Left ventricle myocardium inferior (tissue), 1 donor: ENCODE results near the gene NCKIPSD. TPM values are rescaled to one million over a fixed set of nuclear protein-coding genes. Genes with fewer than 3 reads are reported as not detected.

Experiments
- DNase-seq: peaks from one replicate; pipeline ENCODE4 v3.0.0-alpha.2; 2020
- H3K27ac ChIP-seq: fragments of 200-600 bp; replicated peaks from 2 replicates; pipeline ENCODE4 v1.8.0; 2021
- H3K27me3 ChIP-seq: fragments of 200-600 bp; 2 replicates; pipeline ENCODE4 v1.8.0; 2021; ENCODE audit warnings: low read depth
- H3K36me3 ChIP-seq: fragments of 200-600 bp; 2 replicates; pipeline ENCODE4 v1.8.0; 2021
- H3K4me1 ChIP-seq: fragments of 200-600 bp; 2 replicates; pipeline ENCODE4 v1.8.0; 2021
- H3K4me3 ChIP-seq: fragments of 200-600 bp; 2 replicates; pipeline ENCODE4 v1.8.0; 2021; ENCODE audit warnings: mild to moderate bottlenecking, moderate library complexity
- H3K9me3 ChIP-seq: fragments of 200-600 bp; replicated peaks from 2 replicates; pipeline ENCODE4 v1.8.0; 2021
- intact Hi-C: fragments of 100-400 bp; cut with micrococcal nuclease; formaldehyde crosslinking; loops from one replicate; pipeline ENCODE4 v1.11.0; 2022
- total RNA-seq: library from RNA; stranded (reverse); fragmentation: NEBNext Ultra II Directional; extraction: Animal tissue kit (Norgen Biotek cat#: 25700); gene quantifications from one replicate; pipeline ENCODE4 v1.2.1, GENCODE V29; 2021
- TF ChIP-seq, protein P1 (sequence below): fragments of 200-600 bp; IDR thresholded peaks from 2 replicates; pipeline ENCODE4 v1.8.0; 2021; ENCODE audit warnings: antibody characterized with exemption, mild to moderate bottlenecking, borderline replicate concordance
- donor health status: DM: no; HTN: yes; CAD: no; lungs with severe emphysema.

Gene NCKIPSD
- total RNA-seq, 1 donor from 2014 or later: 17.0 TPM

DNA sequence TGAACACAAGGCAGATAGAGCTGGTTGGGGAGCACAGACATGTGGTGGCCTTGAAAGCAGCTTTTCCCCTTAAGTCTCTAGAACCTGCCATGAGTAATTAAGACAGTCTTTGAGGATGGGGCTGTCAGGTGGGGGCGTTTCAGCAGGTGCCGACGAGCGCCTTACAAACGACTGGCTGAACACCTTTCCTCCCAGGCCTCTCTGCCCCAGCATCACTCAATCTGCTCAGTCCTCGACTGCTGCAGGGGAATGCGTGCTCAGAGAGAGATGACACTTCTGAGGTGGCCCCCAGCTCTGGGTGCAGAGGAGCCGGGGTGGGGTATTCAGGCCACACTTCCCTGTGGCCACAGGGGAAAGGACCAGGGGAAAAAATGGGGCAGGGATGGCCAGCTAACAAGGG, 8.1 kb upstream of the NCKIPSD start:
- intact Hi-C loops: no loop called here
- Histone ChIP-seq H3K9me3 (no peaks in the 10 kb centered on the region), H3K4me1 (peaks cover 55% of the 10 kb centered on the region), H3K36me3 (peaks cover 75% of the 10 kb centered on the region), H3K27ac (peak overlapping the region; percentile 89), H3K4me3 (peak overlapping the region; percentile 67), H3K27me3 (no peaks in the 10 kb centered on the region)
- TF ChIP-seq, protein P1, sequence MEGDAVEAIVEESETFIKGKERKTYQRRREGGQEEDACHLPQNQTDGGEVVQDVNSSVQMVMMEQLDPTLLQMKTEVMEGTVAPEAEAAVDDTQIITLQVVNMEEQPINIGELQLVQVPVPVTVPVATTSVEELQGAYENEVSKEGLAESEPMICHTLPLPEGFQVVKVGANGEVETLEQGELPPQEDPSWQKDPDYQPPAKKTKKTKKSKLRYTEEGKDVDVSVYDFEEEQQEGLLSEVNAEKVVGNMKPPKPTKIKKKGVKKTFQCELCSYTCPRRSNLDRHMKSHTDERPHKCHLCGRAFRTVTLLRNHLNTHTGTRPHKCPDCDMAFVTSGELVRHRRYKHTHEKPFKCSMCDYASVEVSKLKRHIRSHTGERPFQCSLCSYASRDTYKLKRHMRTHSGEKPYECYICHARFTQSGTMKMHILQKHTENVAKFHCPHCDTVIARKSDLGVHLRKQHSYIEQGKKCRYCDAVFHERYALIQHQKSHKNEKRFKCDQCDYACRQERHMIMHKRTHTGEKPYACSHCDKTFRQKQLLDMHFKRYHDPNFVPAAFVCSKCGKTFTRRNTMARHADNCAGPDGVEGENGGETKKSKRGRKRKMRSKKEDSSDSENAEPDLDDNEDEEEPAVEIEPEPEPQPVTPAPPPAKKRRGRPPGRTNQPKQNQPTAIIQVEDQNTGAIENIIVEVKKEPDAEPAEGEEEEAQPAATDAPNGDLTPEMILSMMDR: no peak
- DNase-seq: no peak

DNA sequence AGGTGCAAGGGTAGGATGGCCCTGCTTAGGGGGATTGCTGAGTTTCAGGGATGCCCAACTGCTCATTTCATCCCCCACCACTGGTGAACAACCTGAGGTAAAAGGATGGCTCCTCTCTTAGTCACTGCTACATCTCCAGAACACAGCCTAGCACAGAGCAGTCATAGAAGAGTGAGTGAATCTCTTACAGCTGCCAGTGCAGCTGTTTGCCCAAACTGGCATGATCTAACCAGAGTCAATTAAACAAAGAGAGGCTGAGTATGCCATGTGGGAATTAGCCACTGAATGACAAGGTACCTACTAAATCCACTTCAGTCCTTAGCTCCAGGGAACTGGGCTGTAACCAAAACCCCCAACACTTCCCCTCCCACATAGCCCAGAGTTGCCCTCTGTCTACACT, 6.8 kb upstream of the NCKIPSD start:
- Histone ChIP-seq H3K4me1 (peaks cover 57% of the 10 kb centered on the region), H3K27me3 (no peaks in the 10 kb centered on the region), H3K9me3 (no peaks in the 10 kb centered on the region), H3K27ac (no peak overlapping the region), H3K4me3 (peak overlapping the region; percentile 67), H3K36me3 (peaks cover 78% of the 10 kb centered on the region)
- no peak for DNase-seq
- TF ChIP-seq, protein P1: no peak
- intact Hi-C loops: no loop called here

DNA sequence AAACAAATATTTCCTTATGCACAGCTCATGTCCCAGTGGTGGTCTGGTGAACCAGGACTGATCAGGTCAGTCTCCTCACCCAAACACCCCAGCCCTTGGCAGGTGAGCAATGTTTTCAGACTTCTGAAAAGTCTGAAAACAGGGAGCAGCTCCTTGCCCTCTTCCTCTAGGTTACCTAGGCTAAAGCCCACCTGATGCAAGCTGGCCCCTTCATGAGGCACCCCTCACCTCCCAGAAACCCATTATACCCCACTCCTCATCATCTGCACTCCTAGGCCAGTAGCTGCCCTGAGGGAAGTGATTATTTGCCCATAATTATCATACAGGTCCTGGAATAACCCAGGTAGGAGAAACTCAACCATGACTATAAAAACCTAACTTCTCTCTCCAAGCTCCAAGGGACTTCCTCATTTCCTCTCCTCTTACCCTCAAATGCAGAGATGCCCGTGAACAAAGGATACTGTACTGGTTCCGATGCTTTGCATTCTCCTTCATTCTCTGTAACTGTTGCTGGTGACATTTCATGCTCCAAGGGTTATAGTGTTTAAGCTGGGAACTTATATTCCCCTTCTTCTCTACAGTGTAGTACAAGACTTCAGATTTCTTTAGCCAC, 5.2 kb upstream of the NCKIPSD start:
- no peak for DNase-seq
- Histone ChIP-seq H3K4me1 (peaks cover 62% of the 10 kb centered on the region), H3K27me3 (no peaks in the 10 kb centered on the region), H3K9me3 (no peaks in the 10 kb centered on the region), H3K4me3 (no peak overlapping the region), H3K36me3 (peaks cover 82% of the 10 kb centered on the region), H3K27ac (no peak overlapping the region)
- intact Hi-C loops: no loop called here
- TF ChIP-seq, protein P1: no peak

DNA sequence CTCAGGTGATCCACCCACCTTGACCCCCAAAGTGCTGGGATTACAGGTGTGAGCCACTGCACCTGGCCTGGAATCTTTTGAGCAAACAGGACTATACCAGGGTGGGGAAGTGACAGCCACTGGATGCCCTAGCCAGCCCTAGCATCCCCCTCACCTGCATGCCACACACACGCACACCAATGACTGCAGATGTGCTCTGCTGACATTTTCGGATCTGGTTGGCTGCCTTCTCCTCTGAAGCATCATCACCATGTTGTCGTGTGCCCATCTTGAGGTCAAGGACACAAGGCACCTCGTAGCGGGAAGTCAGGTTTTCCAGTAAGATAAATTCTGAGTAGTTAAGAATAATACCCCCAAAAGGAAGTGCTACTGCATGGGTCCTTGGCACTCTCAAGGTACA, 3.7 kb upstream of the NCKIPSD start:
- Histone ChIP-seq H3K27me3 (no peaks in the 10 kb centered on the region), H3K27ac (no peak overlapping the region), H3K4me1 (peaks cover 59% of the 10 kb centered on the region), H3K36me3 (peaks cover 72% of the 10 kb centered on the region), H3K9me3 (no peaks in the 10 kb centered on the region), H3K4me3 (no peak overlapping the region)
- no peak for DNase-seq
- intact Hi-C loops: no loop called here
- TF ChIP-seq, protein P1: no peak

DNA sequence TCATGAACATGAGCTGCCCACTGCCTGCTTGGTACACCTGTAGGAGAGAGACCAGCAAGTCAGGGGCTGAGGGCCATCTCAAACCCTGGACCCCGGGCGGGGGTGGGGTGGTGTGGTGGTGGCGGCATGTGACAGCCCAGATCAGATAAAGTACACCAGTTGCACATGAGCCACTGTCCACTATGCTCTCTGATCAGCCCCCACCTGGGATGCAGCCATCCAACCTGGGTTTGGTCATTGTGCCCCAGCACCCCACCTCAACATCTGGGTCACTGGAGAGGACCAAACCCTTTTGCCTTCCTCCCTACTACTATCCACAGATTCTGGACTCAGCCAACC, 3.0 kb upstream of the NCKIPSD start:
- H3K27ac ChIP-seq: no peak overlapping the region
- H3K4me3 ChIP-seq: no peak overlapping the region
- intact Hi-C loops: no loop called here
- peaks cover 58% of the 10 kb centered on the region for H3K4me1 ChIP-seq
- DNase-seq: no peak
- TF ChIP-seq, protein P1: no peak
- H3K27me3 ChIP-seq: no peaks in the 10 kb centered on the region
- H3K36me3 ChIP-seq: peaks cover 66% of the 10 kb centered on the region
- H3K9me3 ChIP-seq: no peaks in the 10 kb centered on the region
